ENCODE measurements around the gene NHEJ1. TPM values are rescaled to one million over a fixed set of nuclear protein-coding genes. Genes with fewer than 3 reads are reported as not detected.

NHEJ1 gene
- total and polyA plus RNA-seq, 4 donors, result 6.1 to 13.5 (median 9.9) TPM

- no peak for DNase-seq (ENCODE audit: low spot score)
- H3K4me1 ChIP-seq (ENCODE audit: control insufficient read depth in 4 of 4, insufficient read depth in 4 of 4, low read length in 3 of 4), result no peaks in the 10 kb centered on the region
- no peaks in the 10 kb centered on the region for H3K9me3 ChIP-seq (ENCODE audit: control insufficient read depth in 4 of 4, low read length in 3 of 4)
- H3K36me3 ChIP-seq (ENCODE audit: control insufficient read depth in 4 of 4, insufficient read depth in 3 of 4, low read depth in 1 of 4, low read length in 3 of 4), result no peaks in the 10 kb centered on the region
- no peak overlapping the region for H3K27ac ChIP-seq (ENCODE audit: low read depth in 1 of 2, low read length in 2 of 2)
- WGBS, result 88% methylated on average over 7 of the region's 7 CpGs
- H3K27me3 ChIP-seq (ENCODE audit: control insufficient read depth in 4 of 4, insufficient read depth in 4 of 4, low read length in 3 of 4), result no peaks in the 10 kb centered on the region
- TF ChIP-seq RAD21 (IDR thresholded peaks at IDR 0.05) (no peak), RXRA (IDR thresholded peaks at IDR 0.05) (no peak), EGR1 (IDR thresholded peaks at IDR 0.05; ENCODE audit: low read depth in 2 of 2) (no peak), FOXA1 (IDR thresholded peaks at IDR 0.05) (no peak), NR2F2 (IDR thresholded peaks at IDR 0.05) (no peak), HNF4G (IDR thresholded peaks at IDR 0.05) (no peak), CTCF (IDR thresholded peaks at IDR 0.05; ENCODE audit: low read depth, low read length, missing input control) (no peak), GABPA (IDR thresholded peaks at IDR 0.05 in 1 of 2, conservative IDR thresholded peaks at IDR 0.05 in 1 of 2) (no peak), ZBTB33 (IDR thresholded peaks at IDR 0.05) (no peak), HNF4A (conservative IDR thresholded peaks at IDR 0.05) (no peak), JUND (IDR thresholded peaks at IDR 0.05) (no peak), SP1 (IDR thresholded peaks at IDR 0.05) (no peak), ATF3 (IDR thresholded peaks at IDR 0.05) (no peak), REST (IDR thresholded peaks at IDR 0.05) (no peak), TAF1 (conservative IDR thresholded peaks at IDR 0.05) (no peak), YY1 (IDR thresholded peaks at IDR 0.05) (no peak)
- TF ChIP-seq, protein P1, sequence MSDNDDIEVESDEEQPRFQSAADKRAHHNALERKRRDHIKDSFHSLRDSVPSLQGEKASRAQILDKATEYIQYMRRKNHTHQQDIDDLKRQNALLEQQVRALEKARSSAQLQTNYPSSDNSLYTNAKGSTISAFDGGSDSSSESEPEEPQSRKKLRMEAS (IDR thresholded peaks at IDR 0.05), result no peak
- H3K9ac ChIP-seq (ENCODE audit: low read depth in 1 of 2, low read length in 2 of 2), result no peak overlapping the region
- no peak overlapping the region for H3K4me3 ChIP-seq (ENCODE audit: low read depth in 1 of 3, low read length in 3 of 3)
Observed at GRCh38 chr2:219026946-219027345, 133.7 kb downstream of the NHEJ1 start.
